ENCODE data around the gene OR56A1.

OR56A1 gene

GRCh38 chr11:5989203-5989602 is 41.4 kb downstream of the OR56A1 start:
- DNase-seq (ENCODE audit: low spot score) = no peak

- no peak for DNase-seq (ENCODE audit: low spot score)
Observed at GRCh38 chr11:5986885-5987284, 43.7 kb downstream of the OR56A1 start, which contains the start of gene OR52L1. OR52L1 (minus strand) TSS chr11:5986985; CDS start chr11:5986930, 55 bp downstream.

DNA sequence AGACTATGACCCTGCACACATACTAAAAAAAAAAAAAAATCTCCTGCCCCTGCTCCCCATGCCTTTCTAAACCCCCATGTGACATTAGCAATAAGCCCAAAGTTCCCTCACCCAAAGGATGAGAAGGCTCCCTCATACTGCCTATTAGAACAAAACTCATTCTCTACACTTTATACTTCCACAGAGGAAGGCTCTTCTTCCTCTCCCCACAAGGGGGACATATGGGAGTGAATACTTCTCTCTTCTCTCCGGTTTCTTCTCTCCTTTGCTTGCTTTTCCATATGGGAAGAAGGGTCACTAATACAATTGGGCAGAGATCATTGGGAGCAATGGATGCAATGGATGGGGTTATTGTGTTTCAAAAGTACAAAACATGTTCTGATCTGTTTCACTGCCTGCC is 47.1 kb downstream of the OR56A1 start:
- no peak for DNase-seq (ENCODE audit: low spot score)

GRCh38 chr11:5973530-5973929 is 57.0 kb downstream of the OR56A1 start:
- no peak for DNase-seq (ENCODE audit: low spot score)

All from AG08396 (cell line).